Mesothelial cell of epicardium (in vitro differentiated cells): ENCODE measurements around the gene XNDC1N. TPM values are rescaled to one million over a fixed set of nuclear protein-coding genes. Genes with fewer than 3 reads are reported as not detected.
"Not testable (repeated sequence)": the region's sequence is repeated elsewhere in the genome, so short reads cannot be mapped to it uniquely, and the experiment has no call there.

ENCODE experiments used
- DNase-seq, 2 experiments: peaks; one replicate each; pipeline ENCODE4 v3.0.0; 2021; ENCODE audit warnings: low spot score in 2 of 2; ENCODE audit not compliant: unreplicated experiment in 2 of 2
- H3K27ac Mint-ChIP-seq: 2 replicates; pipeline ENCODE4 v1.8.0; 2021; ENCODE audit warnings: mixed read lengths
- H3K27me3 Mint-ChIP-seq: 2 replicates; pipeline ENCODE4 v1.8.0; 2021; ENCODE audit warnings: low read depth, mixed read lengths
- H3K36me3 Mint-ChIP-seq: 2 replicates; pipeline ENCODE4 v1.8.0; 2021; ENCODE audit warnings: mixed read lengths
- H3K4me1 Mint-ChIP-seq: 2 replicates; pipeline ENCODE4 v1.8.0; 2021; ENCODE audit warnings: mixed read lengths
- H3K4me3 Mint-ChIP-seq: 2 replicates; pipeline ENCODE4 v1.8.0; 2021; ENCODE audit warnings: mild to moderate bottlenecking, moderate library complexity, mixed read lengths
- H3K9me3 Mint-ChIP-seq: 2 replicates; pipeline ENCODE4 v1.8.0; 2021; ENCODE audit warnings: mixed read lengths
- CTCF ChIP-seq: fragments of 200-600 bp; sonication (generic); IDR thresholded peaks from one replicate; pipeline ENCODE4 v1.5.0; 2021; ENCODE audit warnings: antibody characterized with exemption; ENCODE audit not compliant: unreplicated experiment
- total RNA-seq: library from RNA; stranded (reverse); gene quantifications from 3 replicates; pipeline ENCODE4 v1.2.1, GENCODE V29; 2021

XNDC1N gene
- total RNA-seq, 1 donor from 2014 or later = 16.8 TPM

GRCh38 chr11:71914617-71915189 lies 13.7 kb downstream of the XNDC1N start:
- TF ChIP-seq CTCF = no peak
- Mint-ChIP-seq H3K27ac (no peak overlapping the region), H3K4me3 (no peak overlapping the region), H3K9me3 (no peaks in the 10 kb centered on the region), H3K4me1 (no peaks in the 10 kb centered on the region), H3K27me3 (no peaks in the 10 kb centered on the region), H3K36me3 (peaks cover 41% of the 10 kb centered on the region)
- no peak for DNase-seq

- no peak for DNase-seq
- H3K27ac Mint-ChIP-seq = no peak overlapping the region
- H3K36me3 Mint-ChIP-seq = peaks cover 39% of the 10 kb centered on the region
- TF ChIP-seq CTCF = no peak
- H3K4me3 Mint-ChIP-seq = no peak overlapping the region
- H3K4me1 Mint-ChIP-seq = no peaks in the 10 kb centered on the region
- no peaks in the 10 kb centered on the region for H3K27me3 Mint-ChIP-seq
- H3K9me3 Mint-ChIP-seq = no peaks in the 10 kb centered on the region
Observed at GRCh38 chr11:71913756-71914526, 14.5 kb downstream of the XNDC1N start.

GRCh38 chr11:71911986-71912340 lies 16.4 kb downstream of the XNDC1N start:
- H3K9me3 Mint-ChIP-seq, H3K4me3 Mint-ChIP-seq, H3K27ac Mint-ChIP-seq, H3K27me3 Mint-ChIP-seq, DNase-seq, H3K4me1 Mint-ChIP-seq: not testable (repeated sequence)
- H3K36me3 Mint-ChIP-seq = peaks cover 34% of the 10 kb centered on the region

GRCh38 chr11:71911321-71911985 lies 16.9 kb downstream of the XNDC1N start:
- not testable (repeated sequence) for H3K4me1 Mint-ChIP-seq, H3K27me3 Mint-ChIP-seq, H3K27ac Mint-ChIP-seq, DNase-seq, H3K4me3 Mint-ChIP-seq, H3K9me3 Mint-ChIP-seq
- peaks cover 37% of the 10 kb centered on the region for H3K36me3 Mint-ChIP-seq

- H3K27me3 Mint-ChIP-seq = not testable (repeated sequence)
Observed at GRCh38 chr11:71910775-71911174, 17.6 kb downstream of the XNDC1N start.

GRCh38 chr11:71908218-71908617 lies 20.2 kb downstream of the XNDC1N start:
- peaks cover 44% of the 10 kb centered on the region for H3K36me3 Mint-ChIP-seq

More at GRCh38 chr11:71910775-71911174, 17.6 kb downstream of the XNDC1N start:
- not testable (repeated sequence) for H3K4me1 Mint-ChIP-seq, H3K9me3 Mint-ChIP-seq, DNase-seq, H3K27ac Mint-ChIP-seq, H3K4me3 Mint-ChIP-seq
- peaks cover 39% of the 10 kb centered on the region for H3K36me3 Mint-ChIP-seq

GRCh38 chr11:71901137-71901536 lies 27.3 kb downstream of the XNDC1N start:
- not testable (repeated sequence) for H3K4me1 Mint-ChIP-seq, H3K4me3 Mint-ChIP-seq, DNase-seq, H3K27ac Mint-ChIP-seq, H3K27me3 Mint-ChIP-seq
- Mint-ChIP-seq H3K36me3 (peaks cover 37% of the 10 kb centered on the region), H3K9me3 (peaks cover 24% of the 10 kb centered on the region)

More at GRCh38 chr11:71908218-71908617, 20.2 kb downstream of the XNDC1N start:
- peaks cover 13% of the 10 kb centered on the region for H3K9me3 Mint-ChIP-seq
- no peaks in the 10 kb centered on the region for H3K27me3 Mint-ChIP-seq
- no peak for TF ChIP-seq CTCF
- no peaks in the 10 kb centered on the region for H3K4me1 Mint-ChIP-seq
- no peak overlapping the region for H3K4me3 Mint-ChIP-seq
- DNase-seq = no peak
- no peak overlapping the region for H3K27ac Mint-ChIP-seq
